Measurements from ENCODE around the gene UGT1A7.

The UGT1A7 gene

GRCh38 chr2:233794128-233794658, 112.5 kb downstream of the UGT1A7 start:
- DNase-seq (ENCODE audit: insufficient read length, low spot score) (no peak), FAIRE-seq (no peak)

GRCh38 chr2:233795735-233796171, 114.1 kb downstream of the UGT1A7 start:
- FAIRE-seq: no peak
- no peak for DNase-seq (ENCODE audit: insufficient read length, low spot score)

- no peak for FAIRE-seq
Measured at GRCh38 chr2:233796254-233796653, 114.6 kb downstream of the UGT1A7 start.

GRCh38 chr2:233798335-233799086, 116.8 kb downstream of the UGT1A7 start:
- FAIRE-seq: no peak
- no peak for DNase-seq (ENCODE audit: insufficient read length, low spot score)

More at GRCh38 chr2:233796254-233796653, 114.6 kb downstream of the UGT1A7 start:
- no peak for DNase-seq (ENCODE audit: insufficient read length, low spot score)

- FAIRE-seq (no peak), DNase-seq (ENCODE audit: insufficient read length, low spot score) (no peak)
Measured at GRCh38 chr2:233799087-233799665, 117.5 kb downstream of the UGT1A7 start.

- no peak for FAIRE-seq
- DNase-seq (ENCODE audit: insufficient read length, low spot score): no peak
Measured at GRCh38 chr2:233799716-233800115, 118.0 kb downstream of the UGT1A7 start.

- FAIRE-seq: no peak
- no peak for DNase-seq (ENCODE audit: insufficient read length, low spot score)
Measured at GRCh38 chr2:233800208-233800607, 118.5 kb downstream of the UGT1A7 start.

GRCh38 chr2:233801357-233802131, 119.8 kb downstream of the UGT1A7 start:
- no peak for DNase-seq (ENCODE audit: insufficient read length, low spot score)
- no peak for FAIRE-seq

GRCh38 chr2:233802132-233802815, 120.6 kb downstream of the UGT1A7 start:
- FAIRE-seq (no peak), DNase-seq (ENCODE audit: insufficient read length, low spot score) (no peak)

GRCh38 chr2:233803292-233803911, 121.7 kb downstream of the UGT1A7 start:
- FAIRE-seq (no peak), DNase-seq (ENCODE audit: insufficient read length, low spot score) (no peak)

GRCh38 chr2:233803994-233804393, 122.3 kb downstream of the UGT1A7 start:
- no peak for DNase-seq (ENCODE audit: insufficient read length, low spot score)
- no peak for FAIRE-seq

- DNase-seq (ENCODE audit: insufficient read length, low spot score) (no peak), FAIRE-seq (no peak)
Measured at GRCh38 chr2:233807215-233807865, 125.6 kb downstream of the UGT1A7 start.

- no peak for FAIRE-seq
- DNase-seq (ENCODE audit: insufficient read length, low spot score): no peak
Measured at GRCh38 chr2:233807966-233808935, 126.5 kb downstream of the UGT1A7 start.

- FAIRE-seq (no peak), DNase-seq (ENCODE audit: insufficient read length, low spot score) (no peak)
Measured at GRCh38 chr2:233810385-233810784, 128.7 kb downstream of the UGT1A7 start.

GRCh38 chr2:233811087-233811486, 129.4 kb downstream of the UGT1A7 start:
- DNase-seq (ENCODE audit: insufficient read length, low spot score) (no peak), FAIRE-seq (no peak)

- FAIRE-seq (no peak), DNase-seq (ENCODE audit: insufficient read length, low spot score) (no peak)
Measured at GRCh38 chr2:233811732-233812131, 130.0 kb downstream of the UGT1A7 start.

- FAIRE-seq (no peak), DNase-seq (ENCODE audit: insufficient read length, low spot score) (no peak)
Measured at GRCh38 chr2:233813236-233814055, 131.7 kb downstream of the UGT1A7 start.

Measured in GM19239 (cell line).